ENCODE measurements around the gene VPREB3. TPM values are rescaled to one million over a fixed set of nuclear protein-coding genes. Genes with fewer than 3 reads are reported as not detected.

VPREB3 gene
- total and polyA plus RNA-seq, 9 donors: 2.8 TPM; not detected in 8

GRCh38 chr22:23787600-23787896 lies 33.3 kb upstream of the VPREB3 start:
- no peak for DNase-seq
- TF ChIP-seq POLR2A (IDR thresholded peaks at IDR 0.05) (peak; percentile 20), EP300 (IDR thresholded peaks at IDR 0.05) (no peak)
- peak overlapping the region; percentile 98 to 100 for H3K27ac ChIP-seq
- intact Hi-C loops (cut with DNase I): no loop called here
- H3K36me3 ChIP-seq: no peaks in the 10 kb centered on the region
- H3K4me1 ChIP-seq (ENCODE audit: insufficient read depth): peaks cover 39% of the 10 kb centered on the region
- 0 to 2% (median 1%) methylated on average over 5 of the region's 5 CpGs for WGBS, 3 donors
- no peaks in the 10 kb centered on the region for H3K27me3 ChIP-seq
- H3K9me3 ChIP-seq: no peaks in the 10 kb centered on the region
- peak overlapping the region; percentile 100 for H3K4me3 ChIP-seq

- intact Hi-C loops (cut with DNase I): no loop called here
- TF ChIP-seq POLR2A (IDR thresholded peaks at IDR 0.05) (peak; percentile 82), EP300 (IDR thresholded peaks at IDR 0.05) (no peak)
- no peaks in the 10 kb centered on the region for H3K36me3 ChIP-seq
- 0 to 1% (median 0%) methylated on average over 56 to 97 of the region's 97 CpGs for WGBS, 3 donors
- H3K4me3 ChIP-seq: peak within 1 kb of the TSS; percentile 100
- peaks cover 33% of the 10 kb centered on the region for H3K4me1 ChIP-seq (ENCODE audit: insufficient read depth)
- peak; percentile 88 to 94 (median 90) for DNase-seq
- H3K27ac ChIP-seq: peak within 1 kb of the TSS; percentile 98 to 100
- no peaks in the 10 kb centered on the region for H3K27me3 ChIP-seq
- H3K9me3 ChIP-seq: no peaks in the 10 kb centered on the region
Observed at GRCh38 chr22:23786752-23787599, 32.8 kb upstream of the VPREB3 start, which contains the start of gene SMARCB1. Gene SMARCB1, plus strand, starts transcription at chr22:23786966. Its CDS starts 204 bp downstream, at chr22:23787170.

- Histone ChIP-seq H3K4me3 (peak overlapping the region; percentile 100), H3K27me3 (no peaks in the 10 kb centered on the region), H3K36me3 (no peaks in the 10 kb centered on the region), H3K9me3 (no peaks in the 10 kb centered on the region), H3K27ac (peak overlapping the region; percentile 98 to 100), H3K4me1 (ENCODE audit: insufficient read depth) (peaks cover 28% of the 10 kb centered on the region)
- DNase-seq: peak in 1 of 5 donors; percentile 54
- intact Hi-C loops (cut with DNase I): no loop called here
- TF ChIP-seq POLR2A (IDR thresholded peaks at IDR 0.05): no peak
- no peak for TF ChIP-seq CTCF (IDR thresholded peaks at IDR 0.05)
- TF ChIP-seq EP300 (IDR thresholded peaks at IDR 0.05): no peak
- 23 to 32% (median 24%) methylated on average over 9 of the region's 9 CpGs for WGBS, 3 donors
Observed at GRCh38 chr22:23786261-23786710, 32.1 kb upstream of the VPREB3 start.

- Histone ChIP-seq H3K4me3 (no peak overlapping the region), H3K4me1 (ENCODE audit: insufficient read depth) (peaks cover 15% of the 10 kb centered on the region), H3K9me3 (no peaks in the 10 kb centered on the region), H3K27me3 (no peaks in the 10 kb centered on the region), H3K36me3 (no peaks in the 10 kb centered on the region), H3K27ac (no peak overlapping the region)
- no peak for TF ChIP-seq POLR2A (IDR thresholded peaks at IDR 0.05)
- no peak for TF ChIP-seq CTCF (IDR thresholded peaks at IDR 0.05)
- TF ChIP-seq EP300 (IDR thresholded peaks at IDR 0.05): no peak
- no peak for DNase-seq
- WGBS, 3 donors: 64 to 77% (median 74%) methylated on average over 8 of the region's 8 CpGs
- intact Hi-C loops (cut with DNase I): no loop called here
Observed at GRCh38 chr22:23784215-23784732, 30.0 kb upstream of the VPREB3 start.

GRCh38 chr22:23783265-23784150 lies 29.3 kb upstream of the VPREB3 start:
- Histone ChIP-seq H3K4me1 (ENCODE audit: insufficient read depth) (peaks cover 7% of the 10 kb centered on the region), H3K9me3 (no peaks in the 10 kb centered on the region), H3K4me3 (no peak overlapping the region), H3K27ac (no peak overlapping the region), H3K36me3 (no peaks in the 10 kb centered on the region), H3K27me3 (no peaks in the 10 kb centered on the region)
- 78 to 88% (median 82%) methylated on average over 15 of the region's 15 CpGs for WGBS, 3 donors
- intact Hi-C loops (cut with DNase I): no loop called here
- no peak for DNase-seq
- TF ChIP-seq CTCF (IDR thresholded peaks at IDR 0.05) (no peak), EP300 (IDR thresholded peaks at IDR 0.05) (no peak), POLR2A (IDR thresholded peaks at IDR 0.05) (no peak)
